ENCODE results near the gene MYL3. TPM values are rescaled to one million over a fixed set of nuclear protein-coding genes. Genes with fewer than 3 reads are reported as not detected.

Gene MYL3
- polyA plus RNA-seq, 2 of the 4 experiments (the other 2 are of a cell fraction): 0.25 TPM; not detected in 1

DNA sequence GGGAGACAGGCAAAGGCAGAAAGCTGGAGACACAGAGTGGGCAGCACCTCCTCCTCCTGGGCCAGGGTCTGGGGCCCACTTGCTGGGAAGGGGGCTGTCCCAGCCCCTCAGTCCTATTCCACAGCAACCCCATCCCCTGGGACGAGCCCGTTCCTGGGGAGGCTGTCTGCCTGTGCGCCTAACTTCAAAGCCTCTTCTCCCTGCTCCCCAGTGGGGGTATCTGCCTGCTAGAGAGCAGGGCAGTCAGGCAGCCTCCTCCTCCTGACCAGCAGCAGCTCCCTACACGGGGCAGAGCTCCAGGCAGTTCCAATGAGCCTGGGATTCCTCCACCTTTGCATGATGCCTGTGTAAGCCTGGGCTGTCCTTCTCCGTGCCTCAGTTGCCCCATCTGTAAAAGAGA is 21.2 kb upstream of the MYL3 start (continued):
- TF ChIP-seq, protein P1, sequence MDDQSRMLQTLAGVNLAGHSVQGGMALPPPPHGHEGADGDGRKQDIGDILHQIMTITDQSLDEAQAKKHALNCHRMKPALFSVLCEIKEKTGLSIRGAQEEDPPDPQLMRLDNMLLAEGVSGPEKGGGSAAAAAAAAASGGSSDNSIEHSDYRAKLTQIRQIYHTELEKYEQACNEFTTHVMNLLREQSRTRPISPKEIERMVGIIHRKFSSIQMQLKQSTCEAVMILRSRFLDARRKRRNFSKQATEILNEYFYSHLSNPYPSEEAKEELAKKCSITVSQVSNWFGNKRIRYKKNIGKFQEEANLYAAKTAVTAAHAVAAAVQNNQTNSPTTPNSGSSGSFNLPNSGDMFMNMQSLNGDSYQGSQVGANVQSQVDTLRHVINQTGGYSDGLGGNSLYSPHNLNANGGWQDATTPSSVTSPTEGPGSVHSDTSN (IDR thresholded peaks at IDR 0.05): no peak
- no peak for TF ChIP-seq ZSCAN20 (CRISPR knock-in tag; IDR thresholded peaks at IDR 0.05)
- TF ChIP-seq FOXS1 (CRISPR knock-in tag; IDR thresholded peaks at IDR 0.05): no peak
- TF ChIP-seq, protein P2, sequence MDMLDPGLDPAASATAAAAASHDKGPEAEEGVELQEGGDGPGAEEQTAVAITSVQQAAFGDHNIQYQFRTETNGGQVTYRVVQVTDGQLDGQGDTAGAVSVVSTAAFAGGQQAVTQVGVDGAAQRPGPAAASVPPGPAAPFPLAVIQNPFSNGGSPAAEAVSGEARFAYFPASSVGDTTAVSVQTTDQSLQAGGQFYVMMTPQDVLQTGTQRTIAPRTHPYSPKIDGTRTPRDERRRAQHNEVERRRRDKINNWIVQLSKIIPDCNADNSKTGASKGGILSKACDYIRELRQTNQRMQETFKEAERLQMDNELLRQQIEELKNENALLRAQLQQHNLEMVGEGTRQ (IDR thresholded peaks at IDR 0.05): no peak
- no peak for TF ChIP-seq BHLHE40 (IDR thresholded peaks at IDR 0.05; ENCODE audit: low read depth, low read length)

DNA sequence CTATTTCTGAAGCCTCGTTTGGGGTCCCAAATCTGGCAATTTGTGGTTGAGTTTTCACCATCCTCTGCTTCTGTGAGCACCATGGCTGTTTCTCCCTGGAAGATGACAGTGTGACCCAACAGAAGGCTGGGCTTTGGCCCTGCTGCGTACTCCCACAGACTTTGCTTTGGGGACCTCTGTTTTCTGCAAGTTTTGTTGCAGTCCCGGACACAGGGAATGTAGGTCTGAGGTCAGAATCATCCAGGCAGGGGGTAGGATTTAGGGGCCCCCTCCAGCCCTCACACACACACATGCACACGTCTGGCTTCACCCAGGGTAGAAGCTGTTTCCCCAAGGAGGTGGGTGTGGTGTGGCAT is 20.6 kb upstream of the MYL3 start:
- POLR2A ChIA-PET: no interaction called here
- DNase-seq (ENCODE audit: low read depth in 1 of 2, low spot score in 1 of 2): no peak
- no peak overlapping the region for H3K4me3 ChIP-seq
- TF ChIP-seq RAD21 (conservative IDR thresholded peaks at IDR 0.05 in 1 of 2, IDR thresholded peaks at IDR 0.05 in 1 of 2) (no peak), MAFK (IDR thresholded peaks at IDR 0.05; ENCODE audit: partially characterized antibody) (no peak), ZFP36 (IDR thresholded peaks at IDR 0.05; ENCODE audit: borderline replicate concordance, partially characterized antibody) (no peak), FOXS1 (CRISPR knock-in tag; IDR thresholded peaks at IDR 0.05) (no peak), BHLHE40 (IDR thresholded peaks at IDR 0.05; ENCODE audit: low read depth, low read length) (no peak), MYC (IDR thresholded peaks at IDR 0.05; ENCODE audit: borderline replicate concordance, low read length) (no peak), KDM5A (IDR thresholded peaks at IDR 0.05) (no peak), RARB (CRISPR knock-in tag; IDR thresholded peaks at IDR 0.05) (no peak), CBX2 (IDR thresholded peaks at IDR 0.05; ENCODE audit: borderline replicate concordance, low read depth) (no peak)
- WGBS (ENCODE audit: missing lambda C conversion rate): 90% methylated on average over 3 of the region's 4 CpGs
- CTCF ChIA-PET: interaction anchor here (1.3 to 2.3 kb wide), 3 partner anchors 11 to 26 kb away, joined by 3 to 11 read pairs (median 8); no protein-coding TSS in a partner anchor
- no peak for ATAC-seq
- H3K4me2 ChIP-seq: no peak overlapping the region
- no peaks in the 10 kb centered on the region for H3K9me3 ChIP-seq
- FAIRE-seq: no peak
- H3K4me1 ChIP-seq: peaks cover 11% of the 10 kb centered on the region
- no peak overlapping the region for H3K27ac ChIP-seq

DNA sequence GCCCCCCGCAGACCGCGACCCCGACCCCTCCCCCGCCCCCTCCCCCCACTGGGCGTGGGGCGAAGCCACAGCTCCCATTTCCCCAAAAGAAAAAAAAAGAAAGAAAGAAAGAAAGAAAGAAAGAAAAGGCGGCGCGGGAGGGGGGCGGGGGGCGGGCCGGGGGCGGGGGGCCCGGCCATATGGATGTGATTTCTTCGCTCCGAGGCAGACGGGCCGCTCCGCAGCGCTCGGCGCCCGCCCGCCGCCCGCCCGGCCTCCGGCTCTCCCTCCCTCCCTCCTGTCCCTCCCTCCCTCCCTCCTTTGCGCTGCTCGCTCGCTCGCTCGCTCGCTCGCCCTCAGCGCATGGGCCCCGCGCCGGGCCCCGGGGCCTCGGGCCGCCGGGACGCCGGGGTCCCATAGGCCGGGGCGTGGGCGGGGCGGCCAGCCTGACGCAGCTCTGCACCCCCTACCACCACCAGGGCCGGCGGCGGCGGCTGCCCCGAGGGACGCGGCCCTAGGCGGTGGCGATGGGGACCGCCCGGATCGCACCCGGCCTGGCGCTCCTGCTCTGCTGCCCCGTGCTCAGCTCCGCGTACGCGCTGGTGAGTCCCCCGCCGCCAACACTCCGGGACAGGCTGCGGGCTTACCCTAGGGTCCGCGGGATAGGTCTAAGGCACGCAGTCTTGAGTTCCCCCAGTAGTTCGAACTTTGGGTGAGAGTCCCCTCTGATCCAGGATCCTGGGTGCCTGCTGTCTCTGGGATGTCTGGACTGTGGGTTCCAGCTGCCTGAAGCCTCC is 20.0 kb upstream of the MYL3 start:
- no peaks in the 10 kb centered on the region for H3K9me3 ChIP-seq
- H3K4me3 ChIP-seq: peak overlapping the region; percentile 56
- H3K4me2 ChIP-seq: peak overlapping the region; percentile 89
- H3K4me1 ChIP-seq: peaks cover 16% of the 10 kb centered on the region
- peak; percentile 50 to 53; a peak in 4 of 6 replicates for ATAC-seq
- 90% methylated on average over 2 of the region's 78 CpGs for WGBS (ENCODE audit: missing lambda C conversion rate)
- CTCF ChIA-PET: interaction anchor here (1.3 to 3.1 kb wide), 4 partner anchors 12 to 26 kb away, joined by 3 to 11 read pairs (median 9); no protein-coding TSS in a partner anchor
- H3K27ac ChIP-seq: peak overlapping the region in 1 of 2 experiments; percentile 76; a peak in 3 of 6 replicates
- no peak for DNase-seq (ENCODE audit: low read depth in 1 of 2, low spot score in 1 of 2)
- TF ChIP-seq CBX2 (IDR thresholded peaks at IDR 0.05; ENCODE audit: borderline replicate concordance, low read depth) (no peak), FOXS1 (CRISPR knock-in tag; IDR thresholded peaks at IDR 0.05) (no peak), HOXB5 (CRISPR knock-in tag; IDR thresholded peaks at IDR 0.05) (no peak), HOXA7 (CRISPR knock-in tag; IDR thresholded peaks at IDR 0.05) (no peak), CHD2 (IDR thresholded peaks at IDR 0.05; ENCODE audit: low read length, partially characterized antibody) (no peak), ESRRA (IDR thresholded peaks at IDR 0.05; ENCODE audit: borderline replicate concordance, low read length) (no peak), KDM1A (IDR thresholded peaks at IDR 0.05; ENCODE audit: low read depth) (no peak), MAFK (IDR thresholded peaks at IDR 0.05; ENCODE audit: partially characterized antibody) (no peak), POLR2AphosphoS2 (conservative IDR thresholded peaks at IDR 0.05; ENCODE audit: low read length) (no peak), SREBF2 (IDR thresholded peaks at IDR 0.05) (no peak), ZC3H11A (IDR thresholded peaks at IDR 0.05) (no peak), ZNF302 (CRISPR knock-in tag; IDR thresholded peaks at IDR 0.05) (no peak), EHMT2 (IDR thresholded peaks at IDR 0.05; ENCODE audit: low read depth) (no peak), MAZ (IDR thresholded peaks at IDR 0.05; ENCODE audit: borderline replicate concordance, low read depth, low read length) (no peak)
- TF ChIP-seq, protein P3, sequence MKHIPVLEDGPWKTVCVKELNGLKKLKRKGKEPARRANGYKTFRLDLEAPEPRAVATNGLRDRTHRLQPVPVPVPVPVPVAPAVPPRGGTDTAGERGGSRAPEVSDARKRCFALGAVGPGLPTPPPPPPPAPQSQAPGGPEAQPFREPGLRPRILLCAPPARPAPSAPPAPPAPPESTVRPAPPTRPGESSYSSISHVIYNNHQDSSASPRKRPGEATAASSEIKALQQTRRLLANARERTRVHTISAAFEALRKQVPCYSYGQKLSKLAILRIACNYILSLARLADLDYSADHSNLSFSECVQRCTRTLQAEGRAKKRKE (CRISPR knock-in tag; IDR thresholded peaks at IDR 0.05; ENCODE audit: low read depth): no peak
- TF ChIP-seq, protein P4, sequence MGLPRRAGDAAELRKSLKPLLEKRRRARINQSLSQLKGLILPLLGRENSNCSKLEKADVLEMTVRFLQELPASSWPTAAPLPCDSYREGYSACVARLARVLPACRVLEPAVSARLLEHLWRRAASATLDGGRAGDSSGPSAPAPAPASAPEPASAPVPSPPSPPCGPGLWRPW (IDR thresholded peaks at IDR 0.05): no peak
- FAIRE-seq: no peak
- POLR2A ChIA-PET: no interaction called here

All from A549 (cell line).